IPS-15b (cell line): Measurements from ENCODE around the gene ST6GALNAC1.

Experiments
- H3K27me3 ChIP-seq: one replicate; pipeline ENCODE4 v1.6.1; 2013; ENCODE audit warnings: low read length; ENCODE audit not compliant: control insufficient read depth, insufficient read depth
- H3K36me3 ChIP-seq: one replicate; pipeline ENCODE4 v1.6.1; 2013; ENCODE audit warnings: low read length; ENCODE audit not compliant: control insufficient read depth, insufficient read depth
- H3K4me1 ChIP-seq: one replicate; pipeline ENCODE4 v1.6.1; 2013; ENCODE audit warnings: mild to moderate bottlenecking, low read length; ENCODE audit not compliant: control insufficient read depth, insufficient read depth
- H3K4me3 ChIP-seq: one replicate; pipeline ENCODE4 v1.5.1; 2013; ENCODE audit warnings: low read depth, low read length
- H3K9ac ChIP-seq: one replicate; pipeline ENCODE4 v1.6.1; 2013; ENCODE audit warnings: low read depth, mild to moderate bottlenecking, low read length
- H3K9me3 ChIP-seq: one replicate; pipeline ENCODE4 v1.6.1; 2013; ENCODE audit warnings: mild to moderate bottlenecking, low read length; ENCODE audit not compliant: control insufficient read depth, insufficient read depth

Gene ST6GALNAC1

GRCh38 chr17:76581515-76581914 lies 62.0 kb downstream of the ST6GALNAC1 start:
- Histone ChIP-seq H3K36me3 (no peaks in the 10 kb centered on the region), H3K4me3 (no peak overlapping the region), H3K4me1 (peaks cover 6% of the 10 kb centered on the region), H3K9ac (no peak overlapping the region), H3K27me3 (peaks cover 37% of the 10 kb centered on the region), H3K9me3 (no peaks in the 10 kb centered on the region)

- Histone ChIP-seq H3K36me3 (no peaks in the 10 kb centered on the region), H3K27me3 (peaks cover 21% of the 10 kb centered on the region), H3K9me3 (no peaks in the 10 kb centered on the region), H3K4me1 (peaks cover 4% of the 10 kb centered on the region), H3K9ac (no peak overlapping the region), H3K4me3 (no peak overlapping the region)
Observed at GRCh38 chr17:76579281-76579680, 64.3 kb downstream of the ST6GALNAC1 start.

GRCh38 chr17:76578376-76578775 lies 65.2 kb downstream of the ST6GALNAC1 start:
- Histone ChIP-seq H3K9ac (no peak overlapping the region), H3K27me3 (peaks cover 13% of the 10 kb centered on the region), H3K36me3 (no peaks in the 10 kb centered on the region), H3K4me3 (no peak overlapping the region), H3K9me3 (no peaks in the 10 kb centered on the region), H3K4me1 (peaks cover 3% of the 10 kb centered on the region)

- Histone ChIP-seq H3K4me1 (peaks cover 3% of the 10 kb centered on the region), H3K27me3 (peaks cover 11% of the 10 kb centered on the region), H3K4me3 (no peak overlapping the region), H3K9ac (no peak overlapping the region), H3K9me3 (no peaks in the 10 kb centered on the region), H3K36me3 (no peaks in the 10 kb centered on the region)
Observed at GRCh38 chr17:76577876-76578275, 65.7 kb downstream of the ST6GALNAC1 start.

- Histone ChIP-seq H3K9ac (no peak overlapping the region), H3K4me3 (no peak overlapping the region), H3K27me3 (peaks cover 8% of the 10 kb centered on the region), H3K4me1 (peaks cover 3% of the 10 kb centered on the region), H3K36me3 (no peaks in the 10 kb centered on the region), H3K9me3 (no peaks in the 10 kb centered on the region)
Observed at GRCh38 chr17:76576189-76576588, 67.4 kb downstream of the ST6GALNAC1 start.

GRCh38 chr17:76575570-76575969 lies 68.0 kb downstream of the ST6GALNAC1 start:
- no peaks in the 10 kb centered on the region for H3K36me3 ChIP-seq
- no peaks in the 10 kb centered on the region for H3K4me1 ChIP-seq
- no peak overlapping the region for H3K9ac ChIP-seq

More at GRCh38 chr17:76575570-76575969, 68.0 kb downstream of the ST6GALNAC1 start:
- Histone ChIP-seq H3K27me3 (peaks cover 8% of the 10 kb centered on the region), H3K9me3 (no peaks in the 10 kb centered on the region), H3K4me3 (no peak overlapping the region)
